ENCODE measurements around the gene PCNX1. TPM values are rescaled to one million over a fixed set of nuclear protein-coding genes. Genes with fewer than 3 reads are reported as not detected.
"Not testable (repeated sequence)": the region's sequence is repeated elsewhere in the genome, so short reads cannot be mapped to it uniquely, and the experiment has no call there.

The PCNX1 gene
- total RNA-seq, 1 donor = 51.0 TPM

GRCh38 chr14:70871001-70871400 is 36.3 kb upstream of the PCNX1 start:
- Histone ChIP-seq H3K9me3 (ENCODE audit: low read depth, low read length) (no peaks in the 10 kb centered on the region), H3K4me2 (ENCODE audit: insufficient read depth, low read length) (no peak overlapping the region), H3K36me3 (ENCODE audit: insufficient read depth, low read length) (no peaks in the 10 kb centered on the region), H3K27ac (ENCODE audit: low read depth, low read length) (no peak overlapping the region), H4K20me1 (ENCODE audit: insufficient read depth, low read length) (no peaks in the 10 kb centered on the region), H3K79me2 (ENCODE audit: insufficient read depth, low read length) (no peaks in the 10 kb centered on the region), H3K4me3 (ENCODE audit: insufficient read depth, low read length) (no peak overlapping the region), H3K4me1 (ENCODE audit: insufficient read depth, low read length) (no peaks in the 10 kb centered on the region), H3K27me3 (ENCODE audit: insufficient read depth, low read length) (no peaks in the 10 kb centered on the region), H2AFZ (ENCODE audit: low read length) (no peak overlapping the region)
- no peak for TF ChIP-seq CTCF (IDR thresholded peaks at IDR 0.05; ENCODE audit: extremely low read depth, low read depth, low read length)
- no peak for DNase-seq (ENCODE audit: insufficient read length, low spot score, missing footprints)

- TF ChIP-seq CTCF (IDR thresholded peaks at IDR 0.05; ENCODE audit: extremely low read depth, low read depth, low read length) = no peak
- H3K27me3 ChIP-seq (ENCODE audit: insufficient read depth, low read length) = no peaks in the 10 kb centered on the region
- no peak overlapping the region for H3K27ac ChIP-seq (ENCODE audit: low read depth, low read length)
- H3K4me3 ChIP-seq (ENCODE audit: insufficient read depth, low read length) = no peak overlapping the region
- H3K4me1 ChIP-seq (ENCODE audit: insufficient read depth, low read length) = no peaks in the 10 kb centered on the region
- H3K79me2 ChIP-seq (ENCODE audit: insufficient read depth, low read length) = no peaks in the 10 kb centered on the region
- H4K20me1 ChIP-seq (ENCODE audit: insufficient read depth, low read length) = no peaks in the 10 kb centered on the region
- H3K4me2 ChIP-seq (ENCODE audit: insufficient read depth, low read length) = peak overlapping the region; percentile 15
- H3K36me3 ChIP-seq (ENCODE audit: insufficient read depth, low read length) = no peaks in the 10 kb centered on the region
- no peak for DNase-seq (ENCODE audit: insufficient read length, low spot score, missing footprints)
- no peaks in the 10 kb centered on the region for H3K9me3 ChIP-seq (ENCODE audit: low read depth, low read length)
- peak overlapping the region; percentile 51 for H2AFZ ChIP-seq (ENCODE audit: low read length)
These were observed 35.2 kb upstream of the PCNX1 start for GRCh38 chr14:70871863-70872677.

- no peaks in the 10 kb centered on the region for H4K20me1 ChIP-seq (ENCODE audit: insufficient read depth, low read length)
- no peaks in the 10 kb centered on the region for H3K79me2 ChIP-seq (ENCODE audit: insufficient read depth, low read length)
- H3K27ac ChIP-seq (ENCODE audit: low read depth, low read length) = no peak overlapping the region
- no peaks in the 10 kb centered on the region for H3K36me3 ChIP-seq (ENCODE audit: insufficient read depth, low read length)
- peak overlapping the region; percentile 15 for H3K4me2 ChIP-seq (ENCODE audit: insufficient read depth, low read length)
- no peak overlapping the region for H3K4me3 ChIP-seq (ENCODE audit: insufficient read depth, low read length)
- H3K27me3 ChIP-seq (ENCODE audit: insufficient read depth, low read length) = no peaks in the 10 kb centered on the region
- no peaks in the 10 kb centered on the region for H3K4me1 ChIP-seq (ENCODE audit: insufficient read depth, low read length)
- peak overlapping the region; percentile 51 for H2AFZ ChIP-seq (ENCODE audit: low read length)
- no peaks in the 10 kb centered on the region for H3K9me3 ChIP-seq (ENCODE audit: low read depth, low read length)
- no peak for TF ChIP-seq CTCF (IDR thresholded peaks at IDR 0.05; ENCODE audit: extremely low read depth, low read depth, low read length)
- DNase-seq (ENCODE audit: insufficient read length, low spot score, missing footprints) = no peak
These were observed 34.6 kb upstream of the PCNX1 start for GRCh38 chr14:70872678-70873020.

- no peak overlapping the region for H3K4me2 ChIP-seq (ENCODE audit: insufficient read depth, low read length)
- no peaks in the 10 kb centered on the region for H3K36me3 ChIP-seq (ENCODE audit: insufficient read depth, low read length)
- no peak for DNase-seq (ENCODE audit: insufficient read length, low spot score, missing footprints)
- no peaks in the 10 kb centered on the region for H3K4me1 ChIP-seq (ENCODE audit: insufficient read depth, low read length)
- no peak overlapping the region for H2AFZ ChIP-seq (ENCODE audit: low read length)
- no peaks in the 10 kb centered on the region for H3K79me2 ChIP-seq (ENCODE audit: insufficient read depth, low read length)
- H3K27me3 ChIP-seq (ENCODE audit: insufficient read depth, low read length) = no peaks in the 10 kb centered on the region
- H3K9me3 ChIP-seq (ENCODE audit: low read depth, low read length) = no peaks in the 10 kb centered on the region
- no peak overlapping the region for H3K4me3 ChIP-seq (ENCODE audit: insufficient read depth, low read length)
- H4K20me1 ChIP-seq (ENCODE audit: insufficient read depth, low read length) = no peaks in the 10 kb centered on the region
- peak; percentile 10 for TF ChIP-seq CTCF (IDR thresholded peaks at IDR 0.05; ENCODE audit: extremely low read depth, low read depth, low read length)
- no peak overlapping the region for H3K27ac ChIP-seq (ENCODE audit: low read depth, low read length)
These were observed 33.6 kb upstream of the PCNX1 start for GRCh38 chr14:70873627-70874026.

- H4K20me1 ChIP-seq (ENCODE audit: insufficient read depth, low read length); H3K79me2 ChIP-seq (ENCODE audit: insufficient read depth, low read length); H3K27ac ChIP-seq (ENCODE audit: low read depth, low read length); H3K4me2 ChIP-seq (ENCODE audit: insufficient read depth, low read length); H3K4me1 ChIP-seq (ENCODE audit: insufficient read depth, low read length); H3K36me3 ChIP-seq (ENCODE audit: insufficient read depth, low read length); H3K27me3 ChIP-seq (ENCODE audit: insufficient read depth, low read length); H2AFZ ChIP-seq (ENCODE audit: low read length); H3K4me3 ChIP-seq (ENCODE audit: insufficient read depth, low read length); H3K9me3 ChIP-seq (ENCODE audit: low read depth, low read length); DNase-seq (ENCODE audit: insufficient read length, low spot score, missing footprints): not testable (repeated sequence)
These were observed 31.3 kb upstream of the PCNX1 start for GRCh38 chr14:70875811-70876460.
